Stimulated activated CD8-positive, alpha-beta memory T cell treated with anti-CD3 and anti-CD28 coated beads, Interleukin-12 subunit alpha, Interleukin-12 subunit beta, amount 100 ng/mL, for 1 hour (primary cell): ENCODE data around the gene SLC39A2.

ENCODE experiments used
- DNase-seq: peaks from one replicate; pipeline ENCODE4 v3.0.0-alpha.2; 2020; ENCODE audit warnings: low read depth

The SLC39A2 gene

GRCh38 chr14:21047378-21047781, 48.3 kb downstream of the SLC39A2 start:
- no peak for DNase-seq

DNA sequence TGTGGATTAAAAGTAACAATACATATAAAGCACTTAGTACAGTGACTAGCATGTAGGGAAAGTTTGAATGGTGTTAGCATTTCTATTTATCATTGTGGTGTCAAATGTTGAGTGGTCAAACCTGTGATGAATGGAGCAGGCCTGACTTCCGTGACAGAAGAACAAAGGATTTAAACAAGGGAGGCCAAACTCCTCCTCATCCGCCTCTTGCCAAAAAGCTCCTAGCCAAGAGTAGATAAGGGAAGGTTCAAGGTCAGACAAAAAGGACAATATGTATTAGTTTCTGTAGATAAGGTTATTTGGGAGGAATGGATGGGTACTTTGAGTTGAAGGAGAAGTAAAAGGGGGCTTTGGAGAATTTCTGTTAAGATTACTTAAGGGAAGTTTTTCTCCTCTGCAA, 49.5 kb downstream of the SLC39A2 start:
- no peak for DNase-seq

DNA sequence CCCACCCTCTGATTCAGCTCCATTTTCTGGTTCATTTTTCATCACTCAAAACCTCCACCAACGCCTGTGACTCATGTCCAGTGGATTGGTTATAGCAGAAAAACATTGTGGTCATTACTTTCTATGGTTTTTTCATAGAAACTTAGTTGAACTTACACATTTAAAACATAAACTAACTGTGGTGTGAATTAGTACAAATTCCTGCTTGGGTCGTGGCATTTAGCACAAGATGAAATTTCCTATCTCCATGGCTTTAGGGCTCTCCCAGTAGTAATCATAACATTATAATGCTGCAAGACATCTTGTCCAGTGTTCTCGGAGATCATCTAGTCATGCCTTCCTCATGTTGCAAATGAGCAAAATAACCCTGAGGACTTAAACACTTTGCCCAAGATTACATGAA, 50.2 kb downstream of the SLC39A2 start:
- no peak for DNase-seq

DNA sequence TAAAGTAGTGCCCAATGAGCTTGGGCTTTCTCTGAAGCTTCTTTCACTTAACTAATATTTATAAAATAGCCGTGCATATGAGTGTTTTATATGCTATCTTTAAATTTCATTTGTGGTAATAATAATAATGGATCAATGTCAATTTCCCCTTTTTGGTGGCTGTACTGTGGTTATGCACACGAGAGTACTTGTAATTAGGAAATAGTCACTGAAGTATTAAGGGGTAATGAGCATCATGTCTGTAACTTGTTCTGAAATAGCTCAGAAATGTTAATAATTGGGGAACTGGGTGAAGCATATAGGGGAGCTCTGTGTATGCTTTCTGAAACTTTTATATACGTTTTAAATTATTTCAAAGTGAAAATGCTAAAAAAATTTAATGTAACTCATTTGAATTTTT, 51.5 kb downstream of the SLC39A2 start:
- no peak for DNase-seq
